Calu3 (cell line): ENCODE results near the gene CDO1. TPM values are rescaled to one million over a fixed set of nuclear protein-coding genes. Genes with fewer than 3 reads are reported as not detected.

Source experiments
- BruUV-seq: library from RNA; stranded (reverse); fragments of 400-500 nt; replicated peaks from 2 replicates; lab custom pipeline; 2021; lab: Mats Ljungman, UMichigan
- CTCF ChIA-PET: fragments of 300-600 bp; sonication (Branson Sonifier 250); formaldehyde crosslinking; loops from one replicate; lab custom pipeline; 2022; ENCODE audit warnings: antibody characterized with exemption; lab: Charles Lee
- DNase-seq: peaks from one replicate; pipeline ENCODE4 v3.0.0; 2022
- H3K27ac Mint-ChIP-seq: one replicate; pipeline ENCODE4 v1.8.0; 2022; ENCODE audit warnings: mixed read lengths; ENCODE audit not compliant: unreplicated experiment
- H3K27me3 Mint-ChIP-seq: one replicate; pipeline ENCODE4 v1.8.0; 2022; ENCODE audit warnings: mixed read lengths; ENCODE audit not compliant: unreplicated experiment
- H3K36me3 Mint-ChIP-seq: one replicate; pipeline ENCODE4 v1.8.0; 2022; ENCODE audit warnings: mild to moderate bottlenecking, moderate library complexity, mixed read lengths; ENCODE audit not compliant: insufficient read depth, unreplicated experiment
- H3K4me1 Mint-ChIP-seq: one replicate; pipeline ENCODE4 v1.8.0; 2022; ENCODE audit warnings: mild to moderate bottlenecking, low read depth, mixed read lengths; ENCODE audit not compliant: unreplicated experiment
- H3K4me3 Mint-ChIP-seq: one replicate; pipeline ENCODE4 v1.8.0; 2022; ENCODE audit warnings: mild to moderate bottlenecking, low read depth, moderate library complexity, mixed read lengths; ENCODE audit not compliant: unreplicated experiment
- H3K9me3 Mint-ChIP-seq: one replicate; pipeline ENCODE4 v1.8.0; 2022; ENCODE audit warnings: low read depth, mixed read lengths; ENCODE audit not compliant: unreplicated experiment
- intact Hi-C: fragments of 100-400 bp; cut with micrococcal nuclease; formaldehyde crosslinking; loops from one replicate; pipeline ENCODE4 v1.10.0; 2022; ENCODE audit not compliant: unreplicated experiment
- total RNA-seq: library from RNA; stranded (reverse); gene quantifications from 2 replicates; pipeline ENCODE4 v1.2.3, GENCODE V29; 2022
- TF ChIP-seq, protein P1 (sequence below): fragments of 200-600 bp; IDR thresholded peaks from one replicate; pipeline ENCODE4 v1.8.0; 2022; ENCODE audit warnings: antibody characterized with exemption; ENCODE audit not compliant: unreplicated experiment

The CDO1 gene
- total RNA-seq, 1 experiment from 2014 or later, result not detected

DNA sequence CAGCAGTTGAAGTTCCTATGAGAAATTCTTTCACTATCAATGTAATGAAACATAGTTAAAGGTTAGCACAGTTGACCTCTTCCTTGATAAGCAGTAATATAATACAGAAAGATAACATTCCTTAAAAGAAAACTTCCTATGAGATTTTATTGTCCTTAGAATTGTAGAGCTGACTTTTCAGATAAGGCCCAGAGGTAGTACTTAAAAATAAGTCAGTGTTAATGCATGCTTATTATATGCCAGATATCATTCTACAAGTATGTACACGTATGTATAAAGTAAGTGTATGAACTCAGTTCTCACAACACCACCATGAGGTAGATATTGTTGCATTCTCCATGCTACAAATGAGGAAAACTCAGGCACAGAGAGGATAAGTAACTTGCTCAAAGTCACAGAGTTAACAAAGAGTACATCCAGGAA lies 40.6 kb upstream of the CDO1 start:
- no peak for DNase-seq
- TF ChIP-seq, protein P1, sequence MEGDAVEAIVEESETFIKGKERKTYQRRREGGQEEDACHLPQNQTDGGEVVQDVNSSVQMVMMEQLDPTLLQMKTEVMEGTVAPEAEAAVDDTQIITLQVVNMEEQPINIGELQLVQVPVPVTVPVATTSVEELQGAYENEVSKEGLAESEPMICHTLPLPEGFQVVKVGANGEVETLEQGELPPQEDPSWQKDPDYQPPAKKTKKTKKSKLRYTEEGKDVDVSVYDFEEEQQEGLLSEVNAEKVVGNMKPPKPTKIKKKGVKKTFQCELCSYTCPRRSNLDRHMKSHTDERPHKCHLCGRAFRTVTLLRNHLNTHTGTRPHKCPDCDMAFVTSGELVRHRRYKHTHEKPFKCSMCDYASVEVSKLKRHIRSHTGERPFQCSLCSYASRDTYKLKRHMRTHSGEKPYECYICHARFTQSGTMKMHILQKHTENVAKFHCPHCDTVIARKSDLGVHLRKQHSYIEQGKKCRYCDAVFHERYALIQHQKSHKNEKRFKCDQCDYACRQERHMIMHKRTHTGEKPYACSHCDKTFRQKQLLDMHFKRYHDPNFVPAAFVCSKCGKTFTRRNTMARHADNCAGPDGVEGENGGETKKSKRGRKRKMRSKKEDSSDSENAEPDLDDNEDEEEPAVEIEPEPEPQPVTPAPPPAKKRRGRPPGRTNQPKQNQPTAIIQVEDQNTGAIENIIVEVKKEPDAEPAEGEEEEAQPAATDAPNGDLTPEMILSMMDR, result no peak
- no TSS peak for BruUV-seq
- no peak overlapping the region for H3K27ac Mint-ChIP-seq
- intact Hi-C loops, result loop anchor here (2.0 kb wide), 1 partner anchor 16 kb away; no protein-coding TSS in a partner anchor
- H3K36me3 Mint-ChIP-seq, result no peaks in the 10 kb centered on the region
- H3K4me3 Mint-ChIP-seq, result no peak overlapping the region
- no peaks in the 10 kb centered on the region for H3K9me3 Mint-ChIP-seq
- H3K27me3 Mint-ChIP-seq, result no peaks in the 10 kb centered on the region
- peaks cover 25% of the 10 kb centered on the region for H3K4me1 Mint-ChIP-seq
- CTCF ChIA-PET, result no interaction called here

DNA sequence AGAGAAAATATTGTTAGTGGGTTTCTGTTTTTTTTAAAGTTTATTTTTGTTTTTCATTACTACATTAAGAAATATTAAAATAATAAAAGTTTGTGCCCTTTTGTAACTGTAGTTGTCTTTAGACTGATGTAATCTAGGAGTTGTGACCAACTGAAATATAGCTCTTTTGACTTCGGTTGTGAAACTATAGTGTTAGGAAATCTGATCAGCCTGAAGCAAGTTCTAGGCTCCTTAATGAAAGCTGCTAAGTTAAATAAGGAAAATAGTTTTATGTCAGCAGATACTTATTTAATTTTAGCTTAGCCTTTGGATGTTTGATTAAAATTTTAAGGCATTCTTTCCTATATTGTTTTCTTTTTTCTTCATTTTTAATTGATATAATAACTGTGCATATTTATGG lies 39.5 kb upstream of the CDO1 start:
- no peak for DNase-seq
- no peak overlapping the region for H3K27ac Mint-ChIP-seq
- TF ChIP-seq, protein P1, result no peak
- CTCF ChIA-PET, result no interaction called here
- no TSS peak for BruUV-seq
- H3K36me3 Mint-ChIP-seq, result no peaks in the 10 kb centered on the region
- peaks cover 28% of the 10 kb centered on the region for H3K4me1 Mint-ChIP-seq
- no peaks in the 10 kb centered on the region for H3K9me3 Mint-ChIP-seq
- intact Hi-C loops, result loop anchor here (2.0 kb wide), 1 partner anchor 17 kb away; no protein-coding TSS in a partner anchor
- no peak overlapping the region for H3K4me3 Mint-ChIP-seq
- H3K27me3 Mint-ChIP-seq, result no peaks in the 10 kb centered on the region

DNA sequence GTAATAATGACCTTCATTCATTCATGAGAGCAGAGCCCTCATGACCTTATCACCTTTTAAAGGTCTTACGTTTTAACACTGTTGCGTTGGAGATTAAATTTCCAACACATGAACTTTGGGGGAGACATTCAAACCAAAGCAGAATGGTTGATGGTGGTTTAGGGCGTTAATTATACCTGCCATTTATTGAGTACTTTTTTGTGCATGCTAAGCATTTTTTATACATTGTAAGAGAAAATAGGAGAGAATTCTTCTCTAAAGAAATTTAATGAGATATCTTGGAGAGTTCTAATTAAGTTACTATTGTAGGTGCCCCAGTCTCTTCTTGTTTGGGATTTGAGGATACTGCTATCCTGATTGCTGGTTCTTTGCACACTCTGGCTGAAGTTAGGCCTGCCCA lies 37.7 kb upstream of the CDO1 start:
- no peak for DNase-seq
- Mint-ChIP-seq H3K4me1 (peaks cover 43% of the 10 kb centered on the region), H3K36me3 (no peaks in the 10 kb centered on the region), H3K9me3 (no peaks in the 10 kb centered on the region), H3K27ac (no peak overlapping the region), H3K27me3 (no peaks in the 10 kb centered on the region), H3K4me3 (no peak overlapping the region)
- BruUV-seq, result no TSS peak
- intact Hi-C loops, result no loop called here
- TF ChIP-seq, protein P1, result no peak
- CTCF ChIA-PET, result no interaction called here

DNA sequence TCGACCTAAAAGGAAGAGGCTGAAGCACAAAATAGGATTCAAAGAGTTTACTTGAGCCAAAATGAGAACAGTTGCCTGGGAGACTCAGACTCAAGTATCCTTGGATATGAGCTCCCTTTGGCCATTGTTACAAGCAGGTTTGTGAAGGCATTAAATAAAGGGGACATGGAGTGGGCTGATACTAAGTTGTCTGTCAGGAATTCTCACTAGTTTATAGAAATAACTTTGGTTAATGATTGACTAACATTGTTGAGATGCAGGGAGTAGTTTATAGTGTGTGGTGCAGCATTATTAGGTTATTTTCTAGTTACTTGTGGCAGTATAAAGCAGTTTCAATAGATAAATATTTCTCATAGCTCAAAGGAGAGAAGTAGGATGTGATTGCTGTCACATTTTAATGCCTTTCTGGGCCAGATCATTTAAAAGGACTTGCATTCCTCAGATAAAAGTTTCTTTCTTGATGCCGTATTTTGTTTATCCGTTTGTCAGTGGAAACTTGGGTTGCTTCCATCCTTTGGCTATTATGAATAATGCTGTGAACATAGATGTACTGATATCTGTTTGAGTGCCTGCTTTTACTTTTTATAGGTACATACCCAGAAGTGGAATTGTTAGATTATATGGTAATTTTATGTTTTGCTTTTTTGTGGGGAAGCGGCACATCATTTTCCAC lies 34.4 kb upstream of the CDO1 start:
- Mint-ChIP-seq H3K27ac (no peak overlapping the region), H3K9me3 (no peaks in the 10 kb centered on the region), H3K36me3 (no peaks in the 10 kb centered on the region), H3K4me1 (peaks cover 24% of the 10 kb centered on the region), H3K4me3 (peak overlapping the region; percentile 10), H3K27me3 (no peaks in the 10 kb centered on the region)
- BruUV-seq, result no TSS peak
- CTCF ChIA-PET, result no interaction called here
- intact Hi-C loops, result no loop called here
- no peak for DNase-seq
- TF ChIP-seq, protein P1, result no peak
